ENCODE measurements around the gene ZNF723. TPM values are rescaled to one million over a fixed set of nuclear protein-coding genes. Genes with fewer than 3 reads are reported as not detected.

Gene ZNF723
- total RNA-seq: not detected in 2 replicates

GRCh38 chr19:22832031-22832762, at the start of gene ZNF723:
Gene ZNF723, plus strand, starts transcription at chr19:22832291. Its CDS starts 89 bp downstream, at chr19:22832380.

GRCh38 chr19:22783651-22784410, 48.3 kb upstream of the ZNF723 start, which contains the start of gene ZNF99:
Gene ZNF99, minus strand, starts transcription at chr19:22784151. Its CDS starts 135 bp downstream, at chr19:22784016.

Other genes starting within 250 kb of the ZNF723 start
- 0.19 TPM in 1 of 2 replicates, not detected in the other for gene ZNF492, start 198.0 kb upstream of the ZNF723 start, total RNA-seq
- not detected in 2 replicates for gene ZNF99, start 48.1 kb upstream of the ZNF723 start, total RNA-seq
- gene ZNF728, start 170.9 kb downstream of the ZNF723 start, total RNA-seq: not detected in 2 replicates